C4-2B (cell line): ENCODE measurements around the gene REV3L.

Experiments used
- H3K27ac ChIP-seq: fragments of 450-650 bp; 2 replicates; pipeline ENCODE4 v1.5.1; 2017
- ZFX ChIP-seq: fragments of 450-650 bp; IDR thresholded peaks from 2 replicates; pipeline ENCODE4 v1.6.1; 2017
- TF ChIP-seq, protein P1 (sequence below): fragments of 450-650 bp; conservative IDR thresholded peaks from 2 replicates; pipeline ENCODE4 v1.5.1; 2017; ENCODE audit warnings: mild to moderate bottlenecking

Gene REV3L

GRCh38 chr6:111482959-111483735, at the start of gene REV3L:
Gene REV3L, minus strand, starts transcription at chr6:111483218. Its CDS starts 330 bp downstream, at chr6:111482888.
- no peak for TF ChIP-seq ZFX
- TF ChIP-seq, protein P1, sequence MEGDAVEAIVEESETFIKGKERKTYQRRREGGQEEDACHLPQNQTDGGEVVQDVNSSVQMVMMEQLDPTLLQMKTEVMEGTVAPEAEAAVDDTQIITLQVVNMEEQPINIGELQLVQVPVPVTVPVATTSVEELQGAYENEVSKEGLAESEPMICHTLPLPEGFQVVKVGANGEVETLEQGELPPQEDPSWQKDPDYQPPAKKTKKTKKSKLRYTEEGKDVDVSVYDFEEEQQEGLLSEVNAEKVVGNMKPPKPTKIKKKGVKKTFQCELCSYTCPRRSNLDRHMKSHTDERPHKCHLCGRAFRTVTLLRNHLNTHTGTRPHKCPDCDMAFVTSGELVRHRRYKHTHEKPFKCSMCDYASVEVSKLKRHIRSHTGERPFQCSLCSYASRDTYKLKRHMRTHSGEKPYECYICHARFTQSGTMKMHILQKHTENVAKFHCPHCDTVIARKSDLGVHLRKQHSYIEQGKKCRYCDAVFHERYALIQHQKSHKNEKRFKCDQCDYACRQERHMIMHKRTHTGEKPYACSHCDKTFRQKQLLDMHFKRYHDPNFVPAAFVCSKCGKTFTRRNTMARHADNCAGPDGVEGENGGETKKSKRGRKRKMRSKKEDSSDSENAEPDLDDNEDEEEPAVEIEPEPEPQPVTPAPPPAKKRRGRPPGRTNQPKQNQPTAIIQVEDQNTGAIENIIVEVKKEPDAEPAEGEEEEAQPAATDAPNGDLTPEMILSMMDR, result no peak
- H3K27ac ChIP-seq, result peak within 1 kb of the TSS; percentile 86

DNA sequence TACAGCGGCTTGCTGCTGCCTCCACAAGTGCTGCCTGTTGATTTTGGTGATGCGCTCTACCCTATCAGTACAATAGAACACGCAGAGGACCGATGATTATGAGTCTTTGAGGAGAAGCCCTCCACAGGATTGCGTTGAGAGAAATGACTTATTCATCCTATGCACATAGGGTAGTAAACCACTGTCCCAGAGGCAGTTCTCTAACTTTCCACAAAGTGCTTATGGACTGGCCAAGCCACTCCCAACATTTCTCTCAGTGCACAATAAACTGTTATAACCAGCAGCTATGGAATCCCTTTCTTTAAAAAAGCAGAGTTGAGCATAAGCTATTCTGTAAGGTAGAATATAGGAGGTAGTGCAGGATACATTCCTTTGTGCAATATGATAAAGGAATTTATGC, 48.2 kb upstream of the REV3L start:
- no peak for TF ChIP-seq ZFX
- TF ChIP-seq, protein P1, result no peak
- no peak overlapping the region for H3K27ac ChIP-seq

GRCh38 chr6:111530667-111531066, 47.6 kb upstream of the REV3L start:
- H3K27ac ChIP-seq, result no peak overlapping the region

GRCh38 chr6:111530218-111530617, 47.2 kb upstream of the REV3L start:
- no peak for TF ChIP-seq ZFX
- TF ChIP-seq, protein P1, result no peak
- H3K27ac ChIP-seq, result no peak overlapping the region

More at GRCh38 chr6:111530667-111531066, 47.6 kb upstream of the REV3L start:
- TF ChIP-seq ZFX, result no peak
- TF ChIP-seq, protein P1, result no peak

DNA sequence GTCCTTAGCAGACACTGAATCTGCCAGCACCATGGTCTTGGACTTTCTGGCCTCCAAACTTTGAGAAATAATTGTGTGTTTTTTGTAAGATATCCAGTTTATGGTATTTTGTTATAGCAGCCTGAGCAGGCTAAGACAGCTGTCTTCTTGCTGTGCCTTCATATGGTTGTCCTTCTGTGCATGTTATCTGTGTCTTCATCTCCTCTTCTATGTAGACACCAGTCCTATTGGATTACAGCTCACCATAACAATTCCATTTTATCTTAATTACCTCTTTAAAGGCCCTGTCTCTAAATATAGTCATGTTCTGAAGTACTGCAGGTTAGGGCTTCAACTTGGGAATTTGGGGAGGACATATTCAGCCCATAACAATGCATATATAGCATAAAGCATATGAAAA, 44.3 kb upstream of the REV3L start:
- H3K27ac ChIP-seq, result no peak overlapping the region
- no peak for TF ChIP-seq ZFX
- TF ChIP-seq, protein P1, result no peak

GRCh38 chr6:111524735-111525134, 41.7 kb upstream of the REV3L start:
- no peak overlapping the region for H3K27ac ChIP-seq
- TF ChIP-seq, protein P1, result no peak
- TF ChIP-seq ZFX, result no peak

GRCh38 chr6:111524252-111524651, 41.2 kb upstream of the REV3L start:
- TF ChIP-seq, protein P1, result no peak
- TF ChIP-seq ZFX, result no peak
- H3K27ac ChIP-seq, result no peak overlapping the region
